ENCODE results near the gene KNTC1.

KNTC1 gene

GRCh38 chr12:122517877-122518276 is 9.2 kb upstream of the KNTC1 start:
- H3K27ac ChIP-seq (ENCODE audit: low read depth, low read length, poor library complexity, severe bottlenecking): no peak overlapping the region
- H3K79me2 ChIP-seq (ENCODE audit: insufficient read depth, low read length): peaks cover 50% of the 10 kb centered on the region
- no peak overlapping the region for H3K9ac ChIP-seq (ENCODE audit: low read length)
- peaks cover 97% of the 10 kb centered on the region for H3K36me3 ChIP-seq (ENCODE audit: insufficient read depth, low read length)
- no peaks in the 10 kb centered on the region for H4K20me1 ChIP-seq (ENCODE audit: insufficient read depth, low read length)
- H3K4me2 ChIP-seq (ENCODE audit: low read length): no peak overlapping the region
- H3K9me3 ChIP-seq (ENCODE audit: low read length): no peaks in the 10 kb centered on the region
- H2AFZ ChIP-seq (ENCODE audit: low read length): no peak overlapping the region
- no peaks in the 10 kb centered on the region for H3K9me2 ChIP-seq (ENCODE audit: low read depth, low read length)
- H3F3A ChIP-seq (ENCODE audit: insufficient read depth, low read length): peaks cover 5% of the 10 kb centered on the region; the same call in 1 of the 2 replicates
- TF ChIP-seq, protein P1, sequence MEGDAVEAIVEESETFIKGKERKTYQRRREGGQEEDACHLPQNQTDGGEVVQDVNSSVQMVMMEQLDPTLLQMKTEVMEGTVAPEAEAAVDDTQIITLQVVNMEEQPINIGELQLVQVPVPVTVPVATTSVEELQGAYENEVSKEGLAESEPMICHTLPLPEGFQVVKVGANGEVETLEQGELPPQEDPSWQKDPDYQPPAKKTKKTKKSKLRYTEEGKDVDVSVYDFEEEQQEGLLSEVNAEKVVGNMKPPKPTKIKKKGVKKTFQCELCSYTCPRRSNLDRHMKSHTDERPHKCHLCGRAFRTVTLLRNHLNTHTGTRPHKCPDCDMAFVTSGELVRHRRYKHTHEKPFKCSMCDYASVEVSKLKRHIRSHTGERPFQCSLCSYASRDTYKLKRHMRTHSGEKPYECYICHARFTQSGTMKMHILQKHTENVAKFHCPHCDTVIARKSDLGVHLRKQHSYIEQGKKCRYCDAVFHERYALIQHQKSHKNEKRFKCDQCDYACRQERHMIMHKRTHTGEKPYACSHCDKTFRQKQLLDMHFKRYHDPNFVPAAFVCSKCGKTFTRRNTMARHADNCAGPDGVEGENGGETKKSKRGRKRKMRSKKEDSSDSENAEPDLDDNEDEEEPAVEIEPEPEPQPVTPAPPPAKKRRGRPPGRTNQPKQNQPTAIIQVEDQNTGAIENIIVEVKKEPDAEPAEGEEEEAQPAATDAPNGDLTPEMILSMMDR (IDR thresholded peaks at IDR 0.05; ENCODE audit: low read length): no peak
- no peak for TF ChIP-seq EZH2 (IDR thresholded peaks at IDR 0.05; ENCODE audit: borderline replicate concordance, low read length)
- H3K4me3 ChIP-seq (ENCODE audit: low read depth, low read length, poor library complexity, severe bottlenecking): no peak overlapping the region
- no peaks in the 10 kb centered on the region for H3K27me3 ChIP-seq (ENCODE audit: insufficient read depth, low read length)
- peaks cover under 1% of the 10 kb centered on the region for H3K4me1 ChIP-seq (ENCODE audit: insufficient read depth, low read length, severe bottlenecking)

DNA sequence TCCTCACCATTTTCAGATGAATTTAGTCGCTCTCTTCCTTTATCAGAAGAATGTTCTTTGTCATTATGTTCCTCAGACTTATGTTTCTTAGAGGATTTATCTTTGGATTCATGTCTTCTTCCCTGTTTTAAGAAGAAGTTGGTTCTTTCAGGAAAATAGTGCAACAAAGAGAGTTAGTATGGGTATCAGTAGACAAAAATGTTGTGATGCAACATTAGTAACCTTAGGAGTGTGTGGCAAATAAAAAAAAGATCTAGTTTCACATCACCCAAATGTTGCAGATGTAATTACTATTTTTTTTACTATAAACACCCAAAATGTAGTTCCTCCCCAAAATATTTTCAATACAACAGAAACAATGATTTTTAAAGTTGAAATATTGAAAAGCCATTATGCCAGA is 8.1 kb upstream of the KNTC1 start:
- H3K79me2 ChIP-seq (ENCODE audit: insufficient read depth, low read length): peaks cover 61% of the 10 kb centered on the region
- no peaks in the 10 kb centered on the region for H4K20me1 ChIP-seq (ENCODE audit: insufficient read depth, low read length)
- H3K27me3 ChIP-seq (ENCODE audit: insufficient read depth, low read length): no peaks in the 10 kb centered on the region
- no peak overlapping the region for H2AFZ ChIP-seq (ENCODE audit: low read length)
- H3K9me3 ChIP-seq (ENCODE audit: low read length): no peaks in the 10 kb centered on the region
- H3K9me2 ChIP-seq (ENCODE audit: low read depth, low read length): no peaks in the 10 kb centered on the region
- TF ChIP-seq, protein P1 (IDR thresholded peaks at IDR 0.05; ENCODE audit: low read length): no peak
- no peak for TF ChIP-seq EZH2 (IDR thresholded peaks at IDR 0.05; ENCODE audit: borderline replicate concordance, low read length)
- peaks cover 5% of the 10 kb centered on the region; the same call in 1 of the 2 replicates for H3F3A ChIP-seq (ENCODE audit: insufficient read depth, low read length)
- no peak overlapping the region for H3K4me3 ChIP-seq (ENCODE audit: low read depth, low read length, poor library complexity, severe bottlenecking)
- peaks cover 11% of the 10 kb centered on the region for H3K4me1 ChIP-seq (ENCODE audit: insufficient read depth, low read length, severe bottlenecking)
- H3K4me2 ChIP-seq (ENCODE audit: low read length): no peak overlapping the region
- no peak overlapping the region for H3K9ac ChIP-seq (ENCODE audit: low read length)
- peaks cover 98% of the 10 kb centered on the region for H3K36me3 ChIP-seq (ENCODE audit: insufficient read depth, low read length)
- H3K27ac ChIP-seq (ENCODE audit: low read depth, low read length, poor library complexity, severe bottlenecking): no peak overlapping the region

DNA sequence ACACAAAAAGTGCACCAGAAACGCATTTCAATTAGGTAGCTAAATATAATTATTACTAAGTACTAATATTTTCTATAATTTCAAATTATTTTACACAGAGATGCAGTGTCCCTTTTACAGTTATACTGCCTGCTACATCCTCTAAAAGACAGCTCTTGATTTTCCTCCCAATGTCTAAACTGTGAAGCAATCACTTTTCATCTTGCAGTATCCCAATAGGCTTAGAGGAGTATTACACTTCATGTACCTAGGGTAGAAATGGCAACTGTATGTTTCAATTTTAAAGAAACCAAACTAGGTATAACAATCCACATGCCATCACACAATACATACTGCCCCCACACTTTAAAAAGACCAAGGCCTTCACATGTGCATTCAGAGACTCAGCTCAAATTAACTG is 7.6 kb upstream of the KNTC1 start:
- no peak overlapping the region for H3K27ac ChIP-seq (ENCODE audit: low read depth, low read length, poor library complexity, severe bottlenecking)
- H4K20me1 ChIP-seq (ENCODE audit: insufficient read depth, low read length): no peaks in the 10 kb centered on the region
- H3K79me2 ChIP-seq (ENCODE audit: insufficient read depth, low read length): peaks cover 66% of the 10 kb centered on the region
- peaks cover 16% of the 10 kb centered on the region for H3K4me1 ChIP-seq (ENCODE audit: insufficient read depth, low read length, severe bottlenecking)
- no peak overlapping the region for H2AFZ ChIP-seq (ENCODE audit: low read length)
- H3K36me3 ChIP-seq (ENCODE audit: insufficient read depth, low read length): peaks cover 98% of the 10 kb centered on the region
- no peak overlapping the region for H3K4me3 ChIP-seq (ENCODE audit: low read depth, low read length, poor library complexity, severe bottlenecking)
- no peak overlapping the region for H3K4me2 ChIP-seq (ENCODE audit: low read length)
- no peaks in the 10 kb centered on the region for H3K9me3 ChIP-seq (ENCODE audit: low read length)
- no peaks in the 10 kb centered on the region for H3K9me2 ChIP-seq (ENCODE audit: low read depth, low read length)
- H3K27me3 ChIP-seq (ENCODE audit: insufficient read depth, low read length): no peaks in the 10 kb centered on the region
- peaks cover 5% of the 10 kb centered on the region; the same call in 1 of the 2 replicates for H3F3A ChIP-seq (ENCODE audit: insufficient read depth, low read length)
- TF ChIP-seq EZH2 (IDR thresholded peaks at IDR 0.05; ENCODE audit: borderline replicate concordance, low read length): no peak
- TF ChIP-seq, protein P1 (IDR thresholded peaks at IDR 0.05; ENCODE audit: low read length): no peak
- H3K9ac ChIP-seq (ENCODE audit: low read length): no peak overlapping the region

Data from OCI-LY1 (cell line).